Superior temporal gyrus (tissue), 1 donor: ENCODE data around the gene TNFSF10.
A peak's percentile ranks its signal among the peaks of the same experiment; 100 is the strongest.
"Not testable (repeated sequence)": the region's sequence is repeated elsewhere in the genome, so short reads cannot be mapped to it uniquely, and the experiment has no call there.

Experiments
- DNase-seq: peaks from one replicate; pipeline ENCODE4 v3.0.0-alpha.2; 2016; ENCODE audit errors: extremely low spot score

Gene TNFSF10

GRCh38 chr3:172544404-172544803, 21.2 kb upstream of the TNFSF10 start:
- DNase-seq, result no peak

GRCh38 chr3:172543884-172544283, 20.7 kb upstream of the TNFSF10 start:
- DNase-seq, result no peak

GRCh38 chr3:172543419-172543818, 20.2 kb upstream of the TNFSF10 start:
- DNase-seq, result no peak

GRCh38 chr3:172542999-172543398, 19.8 kb upstream of the TNFSF10 start:
- DNase-seq, result no peak

- no peak for DNase-seq
These were observed 18.8 kb upstream of the TNFSF10 start for GRCh38 chr3:172541945-172542488.

- no peak for DNase-seq
These were observed 16.8 kb upstream of the TNFSF10 start for GRCh38 chr3:172540049-172540448.

- peak; percentile 5 for DNase-seq
These were observed 16.0 kb upstream of the TNFSF10 start for GRCh38 chr3:172539273-172539672.

- no peak for DNase-seq
These were observed 15.3 kb upstream of the TNFSF10 start for GRCh38 chr3:172538368-172539151.

GRCh38 chr3:172537507-172538158, 14.4 kb upstream of the TNFSF10 start:
- DNase-seq, result no peak

- no peak for DNase-seq
These were observed 13.8 kb upstream of the TNFSF10 start for GRCh38 chr3:172536993-172537419.

- no peak for DNase-seq
These were observed 13.3 kb upstream of the TNFSF10 start for GRCh38 chr3:172536505-172536904.

GRCh38 chr3:172530566-172530965, 7.3 kb upstream of the TNFSF10 start:
- DNase-seq, result no peak

- no peak for DNase-seq
These were observed 6.9 kb upstream of the TNFSF10 start for GRCh38 chr3:172530101-172530561.

- DNase-seq, result no peak
These were observed 5.4 kb upstream of the TNFSF10 start for GRCh38 chr3:172528677-172529076.

- DNase-seq, result no peak
These were observed 4.1 kb upstream of the TNFSF10 start for GRCh38 chr3:172527306-172527705.

- no peak for DNase-seq
These were observed 1.9 kb upstream of the TNFSF10 start for GRCh38 chr3:172525116-172525613.

GRCh38 chr3:172524611-172525010, 1.4 kb upstream of the TNFSF10 start:
- DNase-seq, result no peak

- not testable (repeated sequence) for DNase-seq
These were observed 1.1 kb downstream of the TNFSF10 start for GRCh38 chr3:172521837-172522726.

- no peak for DNase-seq
These were observed 2.9 kb downstream of the TNFSF10 start for GRCh38 chr3:172520301-172520831.

GRCh38 chr3:172519740-172520139, 3.5 kb downstream of the TNFSF10 start:
- DNase-seq, result no peak

GRCh38 chr3:172518929-172519640, 4.1 kb downstream of the TNFSF10 start:
- DNase-seq, result no peak
